Left lung (tissue), 10 donors: ENCODE data around the gene RABGAP1L. TPM values are rescaled to one million over a fixed set of nuclear protein-coding genes. Genes with fewer than 3 reads are reported as not detected.

Experiments
- ATAC-seq: fragments of 200-7000 bp; cut with Tn5 transposase; one replicate; pipeline ENCODE4 v1.9.1; 2020; ENCODE audit warnings: moderate library complexity
- DNase-seq, 4 donors: peaks; one replicate each; pipeline ENCODE4 v3.0.0-alpha.2; 2013 to 2020
- H3K27ac ChIP-seq, 2 donors: fragments of 200-600 bp; sonication (generic) in 1 of 2; one replicate each; pipeline versions ENCODE4 v1.5.0 to v1.8.0; 2020 to 2021
- H3K27me3 ChIP-seq, 2 donors: fragments of 200-600 bp; sonication (generic) in 1 of 2; one replicate each; pipeline versions ENCODE4 v1.5.0 to v1.8.0; 2020 to 2021
- H3K36me3 ChIP-seq, 2 donors: fragments of 200-600 bp; sonication (generic) in 1 of 2; one replicate each; pipeline versions ENCODE4 v1.5.0 to v1.8.0; 2020 to 2021
- H3K4me1 ChIP-seq, 2 donors: fragments of 200-600 bp; one replicate each; pipeline ENCODE4 v1.8.0; 2021
- H3K4me3 ChIP-seq, 2 donors: fragments of 200-600 bp; sonication (generic) in 1 of 2; one replicate each; pipeline versions ENCODE4 v1.5.0 to v1.8.0; 2020 to 2021; ENCODE audit warnings: mild to moderate bottlenecking in 1 of 2
- H3K9me3 ChIP-seq, 2 donors: fragments of 200-600 bp; sonication (generic) in 1 of 2; one replicate each; pipeline versions ENCODE4 v1.5.0 to v1.8.0; 2020 to 2021
- CTCF ChIP-seq, 2 donors: fragments of 200-600 bp; sonication (generic) in 1 of 2; IDR thresholded peaks; one replicate each; pipeline versions ENCODE4 v1.5.0 to v1.8.0; 2021; ENCODE audit warnings: antibody characterized with exemption in 2 of 2
- intact Hi-C, 2 donors: fragments of 100-400 bp; cut with DNase I; formaldehyde crosslinking; loops; one replicate each; pipeline versions ENCODE4 v1.11.2 to v1.14.2; 2022
- polyA plus RNA-seq, 6 donors: library from polyadenylated mRNA; unstranded; fragments of 120-200 nt; gene quantifications; one replicate each; pipeline ENCODE4 v1.2.1, GENCODE V29; 2013; ENCODE audit not compliant: insufficient read length in 6 of 6
- total RNA-seq, 2 donors: library from RNA; stranded (reverse); fragmentation: NEBNext Ultra II Directional; extraction: Animal tissue kit (Norgen Biotek cat#: 25700); gene quantifications; one replicate each; pipeline ENCODE4 v1.2.1, GENCODE V29; 2021
- donor health status: DM: no; HTN: yes; CAD: no.
- donor health status: DM: no; HTN: no; CAD: no.

The RABGAP1L gene
- total and polyA plus RNA-seq, 8 donors = 40.3 to 67.3 (median 51.4) TPM

- no peaks in the 10 kb centered on the region for H3K36me3 ChIP-seq
- no peak for ATAC-seq
- no peaks in the 10 kb centered on the region for H3K4me1 ChIP-seq
- intact Hi-C loops = no loop called here
- no peaks in the 10 kb centered on the region for H3K9me3 ChIP-seq
- no peak overlapping the region for H3K4me3 ChIP-seq
- no peak for TF ChIP-seq CTCF (IDR thresholded peaks at IDR 0.05)
- no peak overlapping the region for H3K27ac ChIP-seq
- no peaks in the 10 kb centered on the region for H3K27me3 ChIP-seq
- DNase-seq = peak in 2 of 4 donors; percentile 14 to 55
These were observed 523.2 kb downstream of the RABGAP1L start for GRCh38 chr1:174682419-174683008.

DNA sequence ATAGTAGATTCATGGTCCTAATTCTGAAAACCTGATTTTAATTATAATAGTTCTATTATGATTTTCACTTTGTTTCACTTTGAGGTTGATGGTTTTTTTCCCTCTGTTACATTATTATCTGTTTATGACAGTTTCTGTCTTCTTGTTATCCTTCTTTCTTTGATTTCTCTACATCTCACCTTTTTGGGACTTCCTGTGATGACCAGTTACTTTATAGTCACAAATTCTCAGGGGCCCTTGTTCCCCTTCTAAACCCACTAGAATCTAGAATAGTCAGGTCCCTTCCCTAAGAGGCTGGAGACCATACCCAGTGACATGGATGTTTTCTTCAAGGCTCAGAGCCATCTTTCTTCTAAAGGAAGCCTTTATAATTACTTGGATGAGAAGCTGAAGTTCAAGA, 526.9 kb downstream of the RABGAP1L start:
- no peak for ATAC-seq
- no peaks in the 10 kb centered on the region for H3K9me3 ChIP-seq
- H3K4me3 ChIP-seq = no peak overlapping the region
- no peaks in the 10 kb centered on the region for H3K4me1 ChIP-seq
- no peak for TF ChIP-seq CTCF (IDR thresholded peaks at IDR 0.05)
- no peaks in the 10 kb centered on the region for H3K36me3 ChIP-seq
- no peaks in the 10 kb centered on the region for H3K27me3 ChIP-seq
- DNase-seq = no peak
- no peak overlapping the region for H3K27ac ChIP-seq
- intact Hi-C loops = no loop called here

- TF ChIP-seq CTCF (IDR thresholded peaks at IDR 0.05) = no peak
- Histone ChIP-seq H3K27ac (no peak overlapping the region), H3K4me1 (no peaks in the 10 kb centered on the region), H3K4me3 (no peak overlapping the region), H3K36me3 (no peaks in the 10 kb centered on the region), H3K9me3 (no peaks in the 10 kb centered on the region), H3K27me3 (no peaks in the 10 kb centered on the region)
- intact Hi-C loops = no loop called here
- DNase-seq = no peak
- no peak for ATAC-seq
These were observed 530.2 kb downstream of the RABGAP1L start for GRCh38 chr1:174689524-174689923.

- TF ChIP-seq CTCF (IDR thresholded peaks at IDR 0.05) = no peak
- H3K9me3 ChIP-seq = no peaks in the 10 kb centered on the region
- no peak overlapping the region for H3K27ac ChIP-seq
- H3K27me3 ChIP-seq = no peaks in the 10 kb centered on the region
- DNase-seq (no peak), ATAC-seq (no peak)
- H3K36me3 ChIP-seq = no peaks in the 10 kb centered on the region
- no peaks in the 10 kb centered on the region for H3K4me1 ChIP-seq
- H3K4me3 ChIP-seq = no peak overlapping the region
- intact Hi-C loops = no loop called here
These were observed 530.9 kb downstream of the RABGAP1L start for GRCh38 chr1:174690266-174690665.

GRCh38 chr1:174692313-174692712, 533.0 kb downstream of the RABGAP1L start:
- Histone ChIP-seq H3K4me3 (no peak overlapping the region), H3K36me3 (no peaks in the 10 kb centered on the region), H3K27me3 (no peaks in the 10 kb centered on the region), H3K4me1 (no peaks in the 10 kb centered on the region), H3K9me3 (no peaks in the 10 kb centered on the region), H3K27ac (no peak overlapping the region)
- intact Hi-C loops = no loop called here
- no peak for TF ChIP-seq CTCF (IDR thresholded peaks at IDR 0.05)
- ATAC-seq (no peak), DNase-seq (no peak)
